ENCODE measurements around the gene GABRQ.

GABRQ gene

GRCh38 chrX:152637649-152638442 lies at the start of gene GABRQ:
TSS of gene GABRQ (plus strand) at chrX:152637895. CDS start at chrX:152638203, 308 bp downstream.
- DNase-seq = no peak

GRCh38 chrX:152588206-152588605 lies 49.5 kb upstream of the GABRQ start:
- no peak for DNase-seq

- no peak for DNase-seq
These were observed 36.7 kb upstream of the GABRQ start for GRCh38 chrX:152600853-152601633.

- DNase-seq = no peak
These were observed 35.7 kb upstream of the GABRQ start for GRCh38 chrX:152601848-152602616.

- DNase-seq = no peak
These were observed 22.9 kb upstream of the GABRQ start for GRCh38 chrX:152614791-152615190.

GRCh38 chrX:152619897-152620296 lies 17.8 kb upstream of the GABRQ start:
- no peak for DNase-seq

GRCh38 chrX:152632445-152633097 lies 5.1 kb upstream of the GABRQ start:
- no peak for DNase-seq

GRCh38 chrX:152635941-152636340 lies 1.8 kb upstream of the GABRQ start:
- DNase-seq = no peak

GRCh38 chrX:152638443-152638904 lies 779 bp downstream of the GABRQ start:
- DNase-seq = no peak

- no peak for DNase-seq
These were observed 1.7 kb downstream of the GABRQ start for GRCh38 chrX:152639426-152639825.

GRCh38 chrX:152640034-152640818 lies 2.5 kb downstream of the GABRQ start:
- no peak for DNase-seq

GRCh38 chrX:152641256-152641875 lies 3.7 kb downstream of the GABRQ start:
- no peak for DNase-seq

- DNase-seq = no peak
These were observed 4.3 kb downstream of the GABRQ start for GRCh38 chrX:152641996-152642395.

GRCh38 chrX:152642931-152643564 lies 5.4 kb downstream of the GABRQ start:
- DNase-seq = no peak

- DNase-seq = no peak
These were observed 9.3 kb downstream of the GABRQ start for GRCh38 chrX:152646961-152647360.

- no peak for DNase-seq
These were observed 10.3 kb downstream of the GABRQ start for GRCh38 chrX:152647978-152648377.

GRCh38 chrX:152652060-152652459 lies 14.4 kb downstream of the GABRQ start:
- no peak for DNase-seq

GRCh38 chrX:152652467-152652866 lies 14.8 kb downstream of the GABRQ start:
- DNase-seq = no peak

GRCh38 chrX:152656087-152656486 lies 18.4 kb downstream of the GABRQ start:
- DNase-seq = no peak

GRCh38 chrX:152656890-152657289 lies 19.2 kb downstream of the GABRQ start:
- no peak for DNase-seq

- no peak for DNase-seq
These were observed 20.6 kb downstream of the GABRQ start for GRCh38 chrX:152658302-152658701.
